Peyer's patch (tissue), 4 donors: ENCODE measurements around the gene C13orf46. TPM values are rescaled to one million over a fixed set of nuclear protein-coding genes. Genes with fewer than 3 reads are reported as not detected.

Source experiments
- DNase-seq, 3 donors: peaks; one replicate each; pipeline ENCODE4 v3.0.0-alpha.2; 2017 to 2019
- H3K27ac ChIP-seq, 4 donors: fragments of 200-600 bp; sonication (generic); one replicate each; pipeline ENCODE4 v1.5.1; 2016 to 2019
- H3K27me3 ChIP-seq, 2 donors: fragments of 200-600 bp; sonication (generic); one replicate each; pipeline ENCODE4 v1.5.1; 2019
- H3K36me3 ChIP-seq, 3 donors: fragments of 200-600 bp; sonication (generic); one replicate each; pipeline ENCODE4 v1.5.1; 2016 to 2019
- H3K4me1 ChIP-seq, 4 donors: fragments of 200-600 bp; sonication (generic); one replicate each; pipeline ENCODE4 v1.5.1; 2016 to 2019
- H3K4me3 ChIP-seq, 4 donors: fragments of 200-600 bp; sonication (generic); 1 replicate in 3 of 4; 2 replicates in 1 of 4; pipeline ENCODE4 v1.5.1; 2016 to 2019; ENCODE audit warnings: mild to moderate bottlenecking in 1 of 4
- H3K9me3 ChIP-seq, 4 donors: fragments of 200-600 bp; sonication (generic); one replicate each; pipeline ENCODE4 v1.5.1; 2016 to 2019; ENCODE audit warnings: mild to moderate bottlenecking in 1 of 4
- POLR2A ChIP-seq, 2 donors: fragments of 450-650 bp; IDR thresholded peaks; one replicate each; pipeline ENCODE4 v1.5.1; 2017; ENCODE audit warnings: antibody characterized with exemption in 2 of 2, mild to moderate bottlenecking in 2 of 2, moderate library complexity in 2 of 2
- total RNA-seq, 4 donors: library from RNA; depleted of rRNA; stranded (reverse); fragments of >200 nt; gene quantifications; one replicate each; pipeline ENCODE4 v1.1.0, GENCODE V29; 2016
- TF ChIP-seq, protein P1 (sequence below), 6 experiments: fragments of 450-650 bp in 4 of 6; fragments of 200-600 bp in 2 of 6; sonication (generic) in 1 of 6; IDR thresholded peaks; one replicate each; pipeline ENCODE4 v1.5.1; 2017 to 2019; ENCODE audit warnings: antibody characterized with exemption in 6 of 6, mild to moderate bottlenecking in 3 of 6, moderate library complexity in 1 of 6

Gene C13orf46
- total RNA-seq, 4 donors from 2014 or later, result 0.35 to 0.83 TPM; not detected in 2

DNA sequence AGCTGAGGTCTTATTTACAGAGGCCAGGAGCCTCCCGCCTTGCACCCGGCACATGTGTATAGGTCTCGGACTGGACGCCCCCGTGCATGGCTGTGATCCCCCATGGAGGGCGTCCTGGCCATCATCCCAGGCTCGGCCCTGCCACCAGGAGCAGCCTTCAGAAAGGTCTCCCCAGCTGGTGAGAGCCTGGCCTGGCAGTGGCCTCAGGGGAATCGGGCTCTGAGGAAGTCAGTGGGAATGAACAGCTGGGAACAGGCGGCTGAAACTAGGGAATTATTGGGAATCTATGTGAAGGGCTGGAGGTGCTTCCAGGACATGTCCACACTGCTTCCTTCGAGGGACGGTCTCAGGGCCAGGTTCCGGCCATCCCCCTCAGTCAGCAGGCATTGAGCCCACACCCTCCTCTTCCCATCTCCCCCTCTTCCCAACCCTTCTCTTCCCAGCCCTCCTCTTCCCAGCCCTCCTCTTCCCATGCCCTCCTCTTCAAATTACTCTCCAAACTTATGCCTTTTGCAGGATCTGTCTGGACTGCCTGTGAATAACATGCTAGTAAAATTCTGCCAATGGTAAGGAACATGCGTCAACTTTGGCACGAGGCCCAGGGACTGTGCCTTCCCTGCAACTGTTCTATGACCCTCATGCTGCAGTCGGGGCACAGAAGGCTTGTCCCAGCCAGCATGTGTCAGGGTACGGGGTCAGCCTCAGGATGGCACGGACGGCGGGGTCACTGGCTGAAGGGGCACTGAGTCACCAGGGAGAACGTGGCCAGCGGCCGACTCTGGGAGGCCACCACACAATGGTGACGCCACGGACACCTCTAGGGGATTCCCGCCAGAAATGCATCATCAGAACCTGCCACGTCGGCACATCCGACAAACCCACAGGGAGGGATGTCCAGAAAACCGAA, 24.2 kb upstream of the C13orf46 start:
- Histone ChIP-seq H3K27me3 (no peaks in the 10 kb centered on the region), H3K4me3 (no peak overlapping the region), H3K36me3 (peaks cover 0 to 9% (median 0%) of the 10 kb centered on the region in 3 donors), H3K27ac (peak overlapping the region in 3 of 4 donors; percentile 30 to 60 (median 42)), H3K9me3 (no peaks in the 10 kb centered on the region), H3K4me1 (peaks cover 0 to 6% (median 0%) of the 10 kb centered on the region in 4 donors)
- TF ChIP-seq, protein P1, sequence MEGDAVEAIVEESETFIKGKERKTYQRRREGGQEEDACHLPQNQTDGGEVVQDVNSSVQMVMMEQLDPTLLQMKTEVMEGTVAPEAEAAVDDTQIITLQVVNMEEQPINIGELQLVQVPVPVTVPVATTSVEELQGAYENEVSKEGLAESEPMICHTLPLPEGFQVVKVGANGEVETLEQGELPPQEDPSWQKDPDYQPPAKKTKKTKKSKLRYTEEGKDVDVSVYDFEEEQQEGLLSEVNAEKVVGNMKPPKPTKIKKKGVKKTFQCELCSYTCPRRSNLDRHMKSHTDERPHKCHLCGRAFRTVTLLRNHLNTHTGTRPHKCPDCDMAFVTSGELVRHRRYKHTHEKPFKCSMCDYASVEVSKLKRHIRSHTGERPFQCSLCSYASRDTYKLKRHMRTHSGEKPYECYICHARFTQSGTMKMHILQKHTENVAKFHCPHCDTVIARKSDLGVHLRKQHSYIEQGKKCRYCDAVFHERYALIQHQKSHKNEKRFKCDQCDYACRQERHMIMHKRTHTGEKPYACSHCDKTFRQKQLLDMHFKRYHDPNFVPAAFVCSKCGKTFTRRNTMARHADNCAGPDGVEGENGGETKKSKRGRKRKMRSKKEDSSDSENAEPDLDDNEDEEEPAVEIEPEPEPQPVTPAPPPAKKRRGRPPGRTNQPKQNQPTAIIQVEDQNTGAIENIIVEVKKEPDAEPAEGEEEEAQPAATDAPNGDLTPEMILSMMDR (IDR thresholded peaks at IDR 0.05), result no peak
- no peak for TF ChIP-seq POLR2A (IDR thresholded peaks at IDR 0.05)
- no peak for DNase-seq

DNA sequence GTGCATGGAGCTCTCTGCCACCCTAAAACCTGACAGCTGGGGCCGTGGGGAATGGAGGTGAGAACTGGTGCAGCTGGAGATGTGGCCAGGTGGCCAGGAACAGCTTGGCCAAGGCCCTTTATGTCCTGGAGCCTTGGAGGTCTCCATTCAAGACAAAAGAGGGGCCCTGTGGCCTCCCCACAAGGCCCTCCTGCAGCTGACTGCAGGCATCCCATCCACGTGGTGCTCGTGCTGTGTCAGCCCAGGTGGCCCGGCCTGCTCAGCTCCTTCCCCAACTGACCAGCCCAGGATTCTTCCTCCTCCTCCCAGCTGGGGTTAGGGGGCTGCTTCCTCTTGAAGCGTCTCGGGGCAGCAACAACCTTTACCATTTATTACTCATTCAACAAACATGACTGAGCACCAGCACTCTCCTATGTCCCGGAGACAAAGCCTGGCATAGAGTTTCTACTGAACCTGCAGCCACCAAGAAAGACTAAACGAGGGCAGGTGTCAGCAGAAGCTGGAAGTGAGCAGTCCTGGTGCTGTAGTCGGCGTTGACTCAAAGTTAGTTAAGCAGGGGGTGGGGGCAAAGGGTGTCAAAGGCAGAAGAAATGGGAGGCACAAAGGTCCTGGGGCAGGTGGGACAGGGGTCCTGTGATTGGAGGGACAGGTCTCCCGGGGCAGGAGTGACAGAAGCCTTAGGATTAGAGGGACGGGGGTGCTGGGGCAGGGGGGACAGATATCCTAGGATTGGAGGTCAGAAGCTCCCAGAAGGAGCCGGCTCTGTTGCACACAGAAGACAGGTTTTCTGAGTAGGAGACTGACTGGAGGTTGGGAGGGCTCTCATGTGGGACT, 23.3 kb upstream of the C13orf46 start:
- Histone ChIP-seq H3K36me3 (peaks cover 0 to 9% (median 0%) of the 10 kb centered on the region in 3 donors), H3K9me3 (no peaks in the 10 kb centered on the region), H3K4me1 (peaks cover 0 to 6% (median 0%) of the 10 kb centered on the region in 4 donors), H3K27me3 (no peaks in the 10 kb centered on the region), H3K27ac (peak overlapping the region in 2 of 4 donors; percentile 30 to 60), H3K4me3 (no peak overlapping the region)
- DNase-seq, result no peak
- TF ChIP-seq, protein P1 (IDR thresholded peaks at IDR 0.05), result no peak
- TF ChIP-seq POLR2A (IDR thresholded peaks at IDR 0.05), result no peak

DNA sequence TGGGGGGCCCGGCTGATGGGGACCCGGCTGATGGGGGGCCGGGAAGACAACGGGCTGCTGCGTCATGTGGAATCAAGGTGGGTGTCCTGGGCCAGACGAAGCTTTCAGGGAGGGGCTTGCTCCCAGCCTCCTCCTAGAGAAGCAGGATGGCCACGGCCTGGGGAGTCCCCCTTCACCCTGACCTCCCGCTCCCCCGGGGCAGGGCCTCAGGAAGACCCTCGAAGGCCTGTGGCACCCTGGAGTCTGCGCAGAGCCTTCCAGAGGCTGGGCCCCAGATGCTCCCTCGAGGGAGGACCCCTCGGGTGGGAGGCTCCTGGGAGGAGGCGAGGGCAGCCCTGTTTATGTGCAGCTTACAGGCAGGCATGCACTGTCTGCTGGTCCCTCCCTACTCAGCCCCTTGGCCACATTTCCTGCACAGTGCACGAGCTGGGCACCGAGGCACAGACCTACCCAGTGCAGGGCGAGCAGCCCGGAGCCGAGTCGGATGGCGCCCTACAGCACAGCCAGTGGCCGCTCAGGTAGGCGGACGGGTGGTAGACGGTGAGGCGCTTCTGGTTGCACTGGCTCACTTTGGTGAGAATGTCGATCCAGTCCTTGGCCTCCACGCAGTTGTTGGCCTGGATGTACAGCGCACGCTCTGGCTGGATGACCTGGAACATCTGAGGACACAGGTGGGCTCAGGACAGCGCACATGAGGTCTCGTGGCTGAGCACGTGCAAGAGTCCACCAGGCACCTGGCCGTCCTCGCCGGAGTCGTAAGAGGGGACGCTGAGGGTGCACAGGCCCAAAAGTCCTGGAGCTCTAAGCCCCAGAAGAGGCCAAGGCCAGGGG, 22.4 kb upstream of the C13orf46 start:
- H3K36me3 ChIP-seq, result peaks cover 0 to 13% (median 0%) of the 10 kb centered on the region in 3 donors
- peaks cover 0 to 6% (median 0%) of the 10 kb centered on the region in 4 donors for H3K4me1 ChIP-seq
- DNase-seq, result no peak
- H3K4me3 ChIP-seq, result no peak overlapping the region
- TF ChIP-seq, protein P1 (IDR thresholded peaks at IDR 0.05), result no peak
- no peak for TF ChIP-seq POLR2A (IDR thresholded peaks at IDR 0.05)
- H3K9me3 ChIP-seq, result no peaks in the 10 kb centered on the region
- no peaks in the 10 kb centered on the region for H3K27me3 ChIP-seq
- no peak overlapping the region for H3K27ac ChIP-seq

DNA sequence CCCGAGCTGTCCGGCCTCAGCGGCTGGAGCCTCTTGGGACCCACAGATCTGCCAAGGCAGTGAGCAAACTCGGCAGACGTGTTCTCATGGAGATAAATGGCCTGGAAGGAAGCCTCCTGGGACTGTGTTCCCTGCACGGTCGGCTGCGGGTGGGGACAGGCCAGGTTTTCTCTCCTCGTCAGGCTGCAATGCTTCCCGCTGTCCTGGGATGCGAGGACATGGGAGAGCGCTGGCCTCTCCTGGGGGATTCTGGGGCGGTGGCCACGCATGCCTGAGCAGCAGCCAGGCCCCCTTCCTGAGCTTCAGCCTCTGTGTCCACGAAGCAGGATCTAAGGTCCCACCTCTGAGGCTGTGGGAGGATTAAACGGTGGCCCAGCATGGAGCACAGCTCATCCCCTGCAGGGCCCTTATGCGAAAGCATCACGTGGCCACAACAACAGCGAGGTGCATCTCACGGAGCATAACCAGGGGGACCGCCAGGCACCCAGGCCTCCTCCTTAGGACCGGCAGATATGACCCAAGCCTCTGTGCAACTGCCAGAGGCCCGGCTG, 21.2 kb upstream of the C13orf46 start:
- no peak overlapping the region for H3K4me3 ChIP-seq
- TF ChIP-seq, protein P1 (IDR thresholded peaks at IDR 0.05), result no peak
- no peak for TF ChIP-seq POLR2A (IDR thresholded peaks at IDR 0.05)
- H3K27me3 ChIP-seq, result no peaks in the 10 kb centered on the region
- no peak for DNase-seq
- H3K36me3 ChIP-seq, result peaks cover 0 to 21% (median 0%) of the 10 kb centered on the region in 3 donors
- H3K4me1 ChIP-seq, result peaks cover 0 to 6% (median 0%) of the 10 kb centered on the region in 4 donors
- no peaks in the 10 kb centered on the region for H3K9me3 ChIP-seq
- H3K27ac ChIP-seq, result no peak overlapping the region
